GM21717 (cell line): Measurements from ENCODE around the gene TNP2.
"Not testable (repeated sequence)": the region's sequence is repeated elsewhere in the genome, so short reads cannot be mapped to it uniquely, and the experiment has no call there.

Source experiments
- ATAC-seq: cut with Tn5 transposase; IDR thresholded peaks from one replicate; pipeline ENCODE4 v1.9.1; 2021; ENCODE audit warnings: mild to moderate bottlenecking, moderate library complexity; ENCODE audit not compliant: unreplicated experiment

The TNP2 gene

GRCh38 chr16:11225677-11226549 lies 43.2 kb downstream of the TNP2 start:
- ATAC-seq: no peak

- peak; percentile 76 for ATAC-seq
Observed at GRCh38 chr16:11224894-11225676, 44.0 kb downstream of the TNP2 start.

GRCh38 chr16:11224096-11224893 lies 44.8 kb downstream of the TNP2 start:
- peak; percentile 39 for ATAC-seq

- ATAC-seq: not testable (repeated sequence)
Observed at GRCh38 chr16:11220507-11220906, 48.6 kb downstream of the TNP2 start.

GRCh38 chr16:11219178-11219577 lies 49.9 kb downstream of the TNP2 start:
- ATAC-seq: no peak

- no peak for ATAC-seq
Observed at GRCh38 chr16:11218604-11218962, 50.5 kb downstream of the TNP2 start.
